Esophagus squamous epithelium (tissue), 4 donors: ENCODE measurements around the gene SLC22A16.

Experiments used
- CTCF ChIP-seq, 6 experiments: fragments of 450-650 bp in 4 of 6; fragments of 200-600 bp in 2 of 6; sonication (generic) in 2 of 6; IDR thresholded peaks; one replicate each; pipeline ENCODE4 v1.5.1; 2016 to 2019; ENCODE audit warnings: antibody characterized with exemption in 6 of 6, mild to moderate bottlenecking in 4 of 6, moderate library complexity in 4 of 6
- POLR2A ChIP-seq, 4 donors: fragments of 450-650 bp; IDR thresholded peaks; one replicate each; pipeline ENCODE4 v1.6.1; 2017; ENCODE audit warnings: antibody characterized with exemption in 4 of 4, mild to moderate bottlenecking in 4 of 4, moderate library complexity in 3 of 4

GRCh38 chr6:110523451-110524021 is 47.1 kb upstream of the SLC22A16 start:
- TF ChIP-seq CTCF (IDR thresholded peaks at IDR 0.05) (no peak), POLR2A (IDR thresholded peaks at IDR 0.05) (no peak)
